ENCODE measurements around the gene ARL2. TPM values are rescaled to one million over a fixed set of nuclear protein-coding genes. Genes with fewer than 3 reads are reported as not detected.

The ARL2 gene
- total and polyA plus RNA-seq, 10 donors = 44.5 to 110 (median 58.9) TPM

DNA sequence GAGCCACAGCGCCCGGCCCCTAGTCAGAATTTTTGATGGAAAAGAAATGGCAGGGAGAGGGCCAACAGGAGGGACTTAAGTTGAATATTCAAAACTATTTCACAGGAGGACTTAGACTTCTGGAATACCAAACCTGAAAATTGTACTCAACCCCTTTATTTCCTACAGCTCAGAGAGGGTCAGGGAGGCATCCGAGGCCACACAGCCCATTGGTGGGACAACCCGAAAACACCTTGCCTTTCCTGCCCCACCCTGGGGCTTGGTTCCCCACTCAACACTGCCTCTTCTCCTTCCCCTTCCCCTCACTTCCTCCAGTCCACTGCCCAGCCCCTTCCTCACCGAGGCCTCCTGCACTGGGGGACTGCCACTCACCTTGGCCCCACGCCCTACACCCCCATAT lies 43.0 kb downstream of the ARL2 start:
- TF ChIP-seq, protein P1, sequence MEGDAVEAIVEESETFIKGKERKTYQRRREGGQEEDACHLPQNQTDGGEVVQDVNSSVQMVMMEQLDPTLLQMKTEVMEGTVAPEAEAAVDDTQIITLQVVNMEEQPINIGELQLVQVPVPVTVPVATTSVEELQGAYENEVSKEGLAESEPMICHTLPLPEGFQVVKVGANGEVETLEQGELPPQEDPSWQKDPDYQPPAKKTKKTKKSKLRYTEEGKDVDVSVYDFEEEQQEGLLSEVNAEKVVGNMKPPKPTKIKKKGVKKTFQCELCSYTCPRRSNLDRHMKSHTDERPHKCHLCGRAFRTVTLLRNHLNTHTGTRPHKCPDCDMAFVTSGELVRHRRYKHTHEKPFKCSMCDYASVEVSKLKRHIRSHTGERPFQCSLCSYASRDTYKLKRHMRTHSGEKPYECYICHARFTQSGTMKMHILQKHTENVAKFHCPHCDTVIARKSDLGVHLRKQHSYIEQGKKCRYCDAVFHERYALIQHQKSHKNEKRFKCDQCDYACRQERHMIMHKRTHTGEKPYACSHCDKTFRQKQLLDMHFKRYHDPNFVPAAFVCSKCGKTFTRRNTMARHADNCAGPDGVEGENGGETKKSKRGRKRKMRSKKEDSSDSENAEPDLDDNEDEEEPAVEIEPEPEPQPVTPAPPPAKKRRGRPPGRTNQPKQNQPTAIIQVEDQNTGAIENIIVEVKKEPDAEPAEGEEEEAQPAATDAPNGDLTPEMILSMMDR (IDR thresholded peaks at IDR 0.05 in 8 of 11, conservative IDR thresholded peaks at IDR 0.05 in 3 of 11) = no peak
- TF ChIP-seq POLR2AphosphoS5 (IDR thresholded peaks at IDR 0.05) (no peak), POLR2A (IDR thresholded peaks at IDR 0.05) (no peak)
- 87 to 92% (median 88%) methylated on average over 6 of the region's 6 CpGs for WGBS, 5 donors
- Histone ChIP-seq H3K27me3 (replicated peaks in 1 of 7) (no peaks in the 10 kb centered on the region), H3K36me3 (no peaks in the 10 kb centered on the region), H3K27ac (no peak overlapping the region), H3K9me3 (no peaks in the 10 kb centered on the region), H3K4me3 (no peak overlapping the region), H3K4me1 (peaks cover 0 to 13% (median 6%) of the 10 kb centered on the region in 6 donors)
- intact Hi-C loops (cut with DNase I; ENCODE audit: low total_unique reads) = no loop called here
- no peak for DNase-seq

DNA sequence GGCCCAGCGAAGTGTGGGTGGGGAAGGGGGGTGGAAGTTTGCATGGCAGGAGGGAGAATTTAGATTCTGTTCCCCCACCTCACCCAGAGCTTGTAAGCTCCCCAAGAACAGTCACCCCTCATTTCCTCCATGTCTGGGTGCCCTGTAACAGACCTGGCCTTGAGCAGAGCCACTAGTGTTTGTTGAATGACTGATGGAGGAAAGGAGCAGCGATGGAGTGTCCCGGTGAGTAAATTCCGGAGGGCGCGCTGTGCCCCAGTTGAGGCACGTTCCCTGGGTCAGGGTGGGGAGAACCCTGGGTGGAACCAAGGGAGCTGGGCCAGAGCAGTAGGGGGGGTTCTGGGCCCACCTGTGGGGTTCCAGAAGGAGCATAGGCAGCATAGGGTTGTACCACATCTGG lies 43.6 kb downstream of the ARL2 start:
- DNase-seq = no peak
- H3K9me3 ChIP-seq = no peaks in the 10 kb centered on the region
- H3K36me3 ChIP-seq = no peaks in the 10 kb centered on the region
- peaks cover 0 to 13% (median 6%) of the 10 kb centered on the region in 6 donors for H3K4me1 ChIP-seq
- TF ChIP-seq POLR2AphosphoS5 (IDR thresholded peaks at IDR 0.05) = no peak
- TF ChIP-seq, protein P1 (IDR thresholded peaks at IDR 0.05 in 8 of 11, conservative IDR thresholded peaks at IDR 0.05 in 3 of 11) = no peak
- no peak for TF ChIP-seq POLR2A (IDR thresholded peaks at IDR 0.05)
- H3K4me3 ChIP-seq = no peak overlapping the region
- H3K27me3 ChIP-seq (replicated peaks in 1 of 7) = no peaks in the 10 kb centered on the region
- H3K27ac ChIP-seq = no peak overlapping the region
- WGBS, 5 donors = 87 to 95% (median 93%) methylated on average over 7 of the region's 7 CpGs
- intact Hi-C loops (cut with DNase I; ENCODE audit: low total_unique reads) = no loop called here

DNA sequence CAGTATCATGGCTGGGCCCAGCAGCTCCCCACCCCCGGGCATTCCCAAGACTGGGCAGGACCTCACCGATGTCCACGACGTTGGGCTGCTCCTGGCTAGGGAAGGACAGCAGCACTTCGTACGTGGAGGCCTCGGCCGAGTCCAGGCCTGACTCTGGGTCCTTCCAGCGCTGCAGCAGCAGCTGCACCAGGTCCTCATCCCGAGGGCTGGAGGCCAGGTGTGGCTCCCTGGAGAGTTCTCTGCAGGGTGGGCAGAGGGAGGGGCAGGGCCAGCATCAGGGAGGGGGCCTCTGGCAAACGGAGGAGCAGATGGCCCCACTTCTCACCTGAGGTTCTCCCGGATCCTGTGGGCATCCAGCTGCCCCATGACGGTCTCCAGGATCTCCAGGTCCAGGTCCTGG lies 44.1 kb downstream of the ARL2 start:
- Histone ChIP-seq H3K27me3 (replicated peaks in 1 of 7) (no peaks in the 10 kb centered on the region), H3K36me3 (no peaks in the 10 kb centered on the region), H3K27ac (no peak overlapping the region), H3K9me3 (no peaks in the 10 kb centered on the region), H3K4me3 (no peak overlapping the region), H3K4me1 (peaks cover 0 to 13% (median 6%) of the 10 kb centered on the region in 6 donors)
- DNase-seq = no peak
- WGBS, 5 donors = 66 to 85% (median 79%) methylated on average over 4 to 13 of the region's 13 CpGs
- intact Hi-C loops (cut with DNase I; ENCODE audit: low total_unique reads) = no loop called here
- TF ChIP-seq POLR2A (IDR thresholded peaks at IDR 0.05) (no peak), POLR2AphosphoS5 (IDR thresholded peaks at IDR 0.05) (no peak)
- TF ChIP-seq, protein P1 (IDR thresholded peaks at IDR 0.05 in 8 of 11, conservative IDR thresholded peaks at IDR 0.05 in 3 of 11) = no peak

DNA sequence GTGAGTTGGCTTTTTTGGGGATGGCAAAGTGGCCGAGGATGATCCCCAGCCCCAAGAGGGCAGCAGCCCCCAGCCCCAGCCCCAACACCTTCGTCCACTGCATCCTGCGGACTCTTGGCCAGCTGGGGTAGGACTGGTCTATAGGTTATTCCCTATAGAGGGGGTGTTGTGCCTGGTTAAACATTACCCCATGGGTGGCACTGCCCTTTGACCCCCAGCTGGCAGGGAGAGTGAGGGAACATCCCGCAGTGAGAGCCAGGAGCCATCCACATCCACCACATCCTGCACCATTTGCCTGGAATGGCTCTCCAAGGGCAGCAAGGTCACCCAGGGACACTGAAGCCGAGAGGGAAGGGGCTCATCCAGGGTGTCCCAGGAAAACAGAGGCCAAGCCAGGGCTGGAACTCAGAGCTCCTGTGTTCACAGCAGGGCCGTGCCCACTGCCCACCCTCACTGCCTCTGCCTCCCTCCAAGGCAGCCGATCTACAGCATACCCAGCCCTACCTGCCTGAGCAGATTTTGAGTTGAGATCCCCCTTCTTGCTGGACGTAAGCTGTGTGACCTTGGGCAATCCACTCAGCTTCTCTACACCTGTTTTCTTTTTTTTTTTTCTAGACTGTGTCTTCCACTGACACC lies 44.6 kb downstream of the ARL2 start, which contains the start of gene NAALADL1:
TSS of gene NAALADL1 (minus strand) at position 135 of the 636 bp plus-strand sequence. CDS start at position 103, 32 bp downstream.
- Histone ChIP-seq H3K9me3 (no peaks in the 10 kb centered on the region), H3K27ac (no peak within 1 kb of the TSS), H3K36me3 (no peaks in the 10 kb centered on the region), H3K27me3 (replicated peaks in 1 of 7) (no peaks in the 10 kb centered on the region), H3K4me1 (peaks cover 0 to 9% (median 6%) of the 10 kb centered on the region in 6 donors), H3K4me3 (no peak within 1 kb of the TSS)
- 68 to 94% (median 86%) methylated on average over 4 to 8 of the region's 8 CpGs for WGBS, 5 donors
- TF ChIP-seq POLR2A (IDR thresholded peaks at IDR 0.05) = no peak
- no peak for TF ChIP-seq POLR2AphosphoS5 (IDR thresholded peaks at IDR 0.05)
- TF ChIP-seq, protein P1 (IDR thresholded peaks at IDR 0.05 in 8 of 11, conservative IDR thresholded peaks at IDR 0.05 in 3 of 11) = no peak
- DNase-seq = no peak
- intact Hi-C loops (cut with DNase I; ENCODE audit: low total_unique reads) = no loop called here
